ENCODE data around the gene LCNL1. TPM values are rescaled to one million over a fixed set of nuclear protein-coding genes. Genes with fewer than 3 reads are reported as not detected.

LCNL1 gene
- total and polyA plus RNA-seq, 10 of the 15 experiments (the other 5 are each of a cell fraction or from before 2014, with no cell fraction given) = not detected

DNA sequence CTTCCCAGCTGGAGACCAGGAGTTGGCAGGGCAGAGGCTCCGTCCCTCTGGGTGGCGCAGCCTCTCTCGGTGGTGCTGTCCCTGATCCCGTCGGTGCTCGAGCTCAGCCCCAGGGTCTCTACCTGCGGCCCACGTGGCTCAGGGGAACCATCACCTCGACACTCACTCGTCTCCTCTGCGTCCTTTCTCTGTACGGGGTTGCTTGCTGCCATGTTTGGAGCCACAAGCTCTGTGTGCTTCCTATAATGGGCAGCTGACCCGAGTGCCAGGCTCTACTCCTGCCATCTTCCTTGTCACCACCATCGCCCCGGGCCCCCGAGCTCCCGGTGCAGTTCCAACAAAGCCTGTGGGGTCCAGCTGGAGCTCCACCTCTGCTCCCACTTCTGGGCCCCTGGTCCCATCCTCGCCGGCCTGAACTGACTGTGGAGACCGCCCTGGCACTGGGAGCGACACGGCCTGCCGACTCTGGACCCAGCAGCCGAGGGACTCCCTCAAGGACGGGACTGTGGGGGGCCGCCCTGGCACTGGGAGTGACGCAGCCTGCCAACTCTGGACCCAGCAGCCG is 43.3 kb upstream of the LCNL1 start:
- DNase-seq (ENCODE audit: low read depth, low spot score) (no peak), FAIRE-seq (no peak), ATAC-seq (no peak)
- H3K4me2 ChIP-seq (ENCODE audit: control insufficient read depth, insufficient read depth) = no peak overlapping the region
- no peaks in the 10 kb centered on the region for H3K9me3 ChIP-seq (replicated peaks; ENCODE audit: control insufficient read depth, insufficient read depth, low read length)
- no peak overlapping the region for H3K9ac ChIP-seq (ENCODE audit: control insufficient read depth, insufficient read depth, low read length)
- peaks cover 2 to 26% of the 10 kb centered on the region in 2 experiments; a peak in 3 of 4 replicates for H3K36me3 ChIP-seq (ENCODE audit: control insufficient read depth in 2 of 2, insufficient read depth in 2 of 2, low read length in 1 of 2)
- WGBS (ENCODE audit: insufficient coverage, insufficient replicate concordance, low lambda C conversion rate, missing lambda C conversion rate) = 99% methylated on average over 27 of the region's 28 CpGs
- H3K4me3 ChIP-seq = no peak overlapping the region
- ChIA-PET SMC1A (ENCODE audit: uncharacterized antibody, unreplicated experiment) (no interaction called here), POLR2A (interaction anchor here (0.6 kb wide), 2 partner anchors 16 to 26 kb away, joined by 4 read pairs; no protein-coding TSS in a partner anchor), RAD21 (ENCODE audit: unreplicated experiment) (no interaction called here), CTCF (interaction anchor here (1.3 kb wide), 1 partner anchor 90 kb away, joined by 5 read pairs; no protein-coding TSS in a partner anchor)
- BruUV-seq (replicated peaks) = no TSS peak
- H4K20me1 ChIP-seq (ENCODE audit: control insufficient read depth, insufficient read depth) = no peaks in the 10 kb centered on the region
- no peaks in the 10 kb centered on the region; the same call in 1 of the 2 replicates for H3K4me1 ChIP-seq (ENCODE audit: control insufficient read depth, insufficient read depth, low read length)
- TF ChIP-seq ZNF384 (IDR thresholded peaks at IDR 0.05; ENCODE audit: borderline replicate concordance, low read depth, low read length) = no peak
- no peak for TF ChIP-seq RB1 (IDR thresholded peaks at IDR 0.05; ENCODE audit: borderline replicate concordance)
- TF ChIP-seq EP300 (IDR thresholded peaks at IDR 0.05; ENCODE audit: borderline replicate concordance in 1 of 2, control insufficient read depth in 1 of 2, low read depth in 2 of 2, low read length in 2 of 2) = no peak
- no peak for TF ChIP-seq PML (IDR thresholded peaks at IDR 0.05; ENCODE audit: low read length)
- TF ChIP-seq CBX5 (IDR thresholded peaks at IDR 0.05; ENCODE audit: low read depth) = no peak
- TF ChIP-seq, protein P1, sequence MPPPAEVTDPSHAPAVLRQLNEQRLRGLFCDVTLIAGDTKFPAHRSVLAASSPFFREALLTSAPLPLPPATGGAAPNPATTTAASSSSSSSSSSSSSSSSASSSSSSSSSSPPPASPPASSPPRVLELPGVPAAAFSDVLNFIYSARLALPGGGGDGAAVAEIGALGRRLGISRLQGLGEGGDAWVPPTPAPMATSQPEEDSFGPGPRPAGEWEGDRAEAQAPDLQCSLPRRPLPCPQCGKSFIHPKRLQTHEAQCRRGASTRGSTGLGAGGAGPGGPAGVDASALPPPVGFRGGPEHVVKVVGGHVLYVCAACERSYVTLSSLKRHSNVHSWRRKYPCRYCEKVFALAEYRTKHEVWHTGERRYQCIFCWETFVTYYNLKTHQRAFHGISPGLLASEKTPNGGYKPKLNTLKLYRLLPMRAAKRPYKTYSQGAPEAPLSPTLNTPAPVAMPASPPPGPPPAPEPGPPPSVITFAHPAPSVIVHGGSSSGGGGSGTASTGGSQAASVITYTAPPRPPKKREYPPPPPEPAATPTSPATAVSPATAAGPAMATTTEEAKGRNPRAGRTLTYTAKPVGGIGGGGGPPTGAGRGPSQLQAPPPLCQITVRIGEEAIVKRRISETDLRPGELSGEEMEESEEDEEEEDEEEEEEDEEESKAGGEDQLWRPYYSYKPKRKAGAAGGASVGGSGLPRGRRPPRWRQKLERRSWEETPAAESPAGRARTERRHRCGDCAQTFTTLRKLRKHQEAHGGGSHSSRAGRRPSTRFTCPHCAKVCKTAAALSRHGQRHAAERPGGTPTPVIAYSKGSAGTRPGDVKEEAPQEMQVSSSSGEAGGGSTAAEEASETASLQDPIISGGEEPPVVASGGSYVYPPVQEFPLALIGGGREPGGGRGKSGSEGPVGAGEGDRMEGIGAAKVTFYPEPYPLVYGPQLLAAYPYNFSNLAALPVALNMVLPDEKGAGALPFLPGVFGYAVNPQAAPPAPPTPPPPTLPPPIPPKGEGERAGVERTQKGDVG (CRISPR knock-in tag; IDR thresholded peaks at IDR 0.05) = no peak
- TF ChIP-seq NR2F1 (conservative IDR thresholded peaks at IDR 0.05) = no peak
- no peak overlapping the region for H2AFZ ChIP-seq (ENCODE audit: control insufficient read depth, low read depth, low read length)
- H3K79me2 ChIP-seq (ENCODE audit: control insufficient read depth, insufficient read depth, low read length) = peaks cover 19% of the 10 kb centered on the region
- H3K27ac ChIP-seq (ENCODE audit: control insufficient read depth, insufficient read depth) = no peak overlapping the region
- no peaks in the 10 kb centered on the region for H3K27me3 ChIP-seq (replicated peaks in 1 of 2; ENCODE audit: control insufficient read depth in 2 of 2, insufficient read depth in 2 of 2, low read length in 1 of 2)
- intact Hi-C loops (cut with micrococcal nuclease; ENCODE audit: unreplicated experiment) = no loop called here
- in situ Hi-C loops (cut with MboI) = no loop called here
